Activated CD4-positive, alpha-beta T cell treated with anti-CD3 and anti-CD28 coated beads, Interleukin-2, amount 10 ng/mL, durations not matched to agents 24 days and 14 days (primary cell): ENCODE data around the gene RSAD1. TPM values are rescaled to one million over a fixed set of nuclear protein-coding genes. Genes with fewer than 3 reads are reported as not detected.

ENCODE experiments used
- DNase-seq: peaks from one replicate; pipeline ENCODE4 v3.0.0; 2022
- H3K27ac Mint-ChIP-seq: one replicate; pipeline ENCODE4 v1.8.0; 2022; ENCODE audit warnings: mild to moderate bottlenecking, mixed read lengths
- H3K27me3 Mint-ChIP-seq: one replicate; pipeline ENCODE4 v1.8.0; 2022; ENCODE audit warnings: mixed read lengths
- H3K36me3 Mint-ChIP-seq: one replicate; pipeline ENCODE4 v1.8.0; 2022; ENCODE audit warnings: low read depth, mild to moderate bottlenecking, mixed read lengths
- H3K4me1 Mint-ChIP-seq: one replicate; pipeline ENCODE4 v1.8.0; 2021; ENCODE audit warnings: mixed read lengths
- H3K4me3 Mint-ChIP-seq: one replicate; pipeline ENCODE4 v1.8.0; 2022; ENCODE audit warnings: mild to moderate bottlenecking, moderate library complexity, mixed read lengths
- H3K9me3 Mint-ChIP-seq: one replicate; pipeline ENCODE4 v1.8.0; 2021; ENCODE audit warnings: mixed read lengths
- intact Hi-C: fragments of 100-400 bp; cut with micrococcal nuclease; formaldehyde crosslinking; loops from one replicate; pipeline ENCODE4 v1.15.1; 2023
- total RNA-seq: library from RNA; stranded (reverse); gene quantifications from 2 replicates; pipeline ENCODE4 v1.2.3, GENCODE V29; 2022

The RSAD1 gene
- total RNA-seq = 53.6 and 61.2 TPM in 2 replicates

DNA sequence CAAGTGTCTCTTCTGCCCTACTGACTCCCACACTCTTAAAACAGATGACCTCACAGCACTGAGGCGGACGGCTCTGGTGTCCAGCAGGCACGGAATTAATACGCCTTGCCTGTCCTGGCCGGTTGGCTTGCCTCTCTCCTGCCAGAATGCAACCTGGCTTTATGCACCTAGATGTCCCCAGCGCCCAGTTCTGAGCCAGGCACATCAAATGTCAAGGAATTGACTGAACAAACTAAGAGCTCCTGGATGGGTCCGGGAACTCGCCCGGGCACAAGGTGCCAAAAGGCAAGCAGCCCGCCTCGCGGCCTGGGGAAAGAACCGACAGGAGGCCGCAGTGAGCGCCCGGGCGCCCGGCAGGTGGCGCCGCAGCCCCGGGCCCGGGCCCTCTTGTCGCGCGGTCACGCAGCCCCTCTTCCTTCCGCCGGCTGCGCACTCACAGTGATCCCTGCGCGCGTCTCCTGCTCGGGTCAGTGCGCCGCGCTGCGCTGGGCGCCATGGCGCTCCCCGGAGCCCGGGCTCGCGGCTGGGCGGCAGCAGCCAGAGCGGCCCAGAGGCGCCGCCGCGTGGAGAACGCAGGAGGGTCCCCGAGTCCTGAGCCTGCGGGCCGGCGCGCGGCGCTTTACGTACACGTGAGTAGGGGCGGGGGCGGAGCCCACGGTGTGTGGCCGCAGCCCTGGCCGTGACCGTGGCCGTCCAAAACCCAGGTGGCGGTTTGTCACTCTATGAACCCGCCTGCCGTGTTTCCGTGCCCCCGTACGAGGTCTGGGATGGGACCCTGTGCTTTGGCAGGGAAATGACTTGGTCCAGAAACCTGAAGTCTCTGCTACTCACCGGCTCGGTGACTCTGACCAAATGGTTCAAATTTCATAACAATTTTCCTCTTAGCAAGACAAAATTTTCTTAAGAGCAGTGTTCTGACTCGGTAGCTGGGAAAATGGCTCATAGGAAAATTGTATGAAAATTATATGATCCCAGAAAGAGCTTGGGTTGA lies at the start of gene RSAD1:
Gene RSAD1 (plus strand): TSS at position 470 of the 991 bp plus-strand sequence. CDS start 25 bp downstream, at position 495.
- peaks cover 13% of the 10 kb centered on the region for H3K4me1 Mint-ChIP-seq
- peak; percentile 95 for DNase-seq
- peak within 1 kb of the TSS; percentile 91 for H3K27ac Mint-ChIP-seq
- intact Hi-C loops = loop anchor here (1.0 to 5.0 kb wide), 4 partner anchors 30 to 229 kb away; partner anchors contain the start of genes ANKRD40, MYCBPAP and SPATA20
- peaks cover 13% of the 10 kb centered on the region for H3K36me3 Mint-ChIP-seq
- H3K27me3 Mint-ChIP-seq = peaks cover 4% of the 10 kb centered on the region
- no peaks in the 10 kb centered on the region for H3K9me3 Mint-ChIP-seq
- peak within 1 kb of the TSS; percentile 86 for H3K4me3 Mint-ChIP-seq

DNA sequence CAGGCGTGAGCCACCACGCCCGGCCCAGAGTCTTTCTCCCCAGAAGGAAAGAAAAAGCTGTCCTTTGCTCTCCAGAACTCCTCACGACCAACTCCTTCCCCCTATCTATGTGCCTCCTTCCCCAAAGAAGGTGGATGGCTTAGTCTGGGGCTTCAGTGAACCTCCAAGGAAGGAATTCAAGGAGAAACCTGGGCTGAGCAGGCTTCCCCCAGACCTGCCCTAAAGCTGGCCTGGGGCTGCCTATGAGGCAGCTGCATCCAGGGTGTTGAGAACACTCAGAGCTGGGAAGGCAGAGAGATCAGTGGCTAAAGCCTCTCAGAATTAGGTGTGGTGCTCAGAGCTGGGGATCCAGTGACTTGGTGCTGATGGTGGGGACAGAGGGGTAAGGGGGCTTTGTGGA lies 48.9 kb upstream of the RSAD1 start:
- Mint-ChIP-seq H3K4me3 (no peak overlapping the region), H3K27me3 (no peaks in the 10 kb centered on the region), H3K9me3 (no peaks in the 10 kb centered on the region), H3K27ac (no peak overlapping the region), H3K36me3 (peaks cover 1% of the 10 kb centered on the region), H3K4me1 (peaks cover 21% of the 10 kb centered on the region)
- no peak for DNase-seq
- intact Hi-C loops = no loop called here

DNA sequence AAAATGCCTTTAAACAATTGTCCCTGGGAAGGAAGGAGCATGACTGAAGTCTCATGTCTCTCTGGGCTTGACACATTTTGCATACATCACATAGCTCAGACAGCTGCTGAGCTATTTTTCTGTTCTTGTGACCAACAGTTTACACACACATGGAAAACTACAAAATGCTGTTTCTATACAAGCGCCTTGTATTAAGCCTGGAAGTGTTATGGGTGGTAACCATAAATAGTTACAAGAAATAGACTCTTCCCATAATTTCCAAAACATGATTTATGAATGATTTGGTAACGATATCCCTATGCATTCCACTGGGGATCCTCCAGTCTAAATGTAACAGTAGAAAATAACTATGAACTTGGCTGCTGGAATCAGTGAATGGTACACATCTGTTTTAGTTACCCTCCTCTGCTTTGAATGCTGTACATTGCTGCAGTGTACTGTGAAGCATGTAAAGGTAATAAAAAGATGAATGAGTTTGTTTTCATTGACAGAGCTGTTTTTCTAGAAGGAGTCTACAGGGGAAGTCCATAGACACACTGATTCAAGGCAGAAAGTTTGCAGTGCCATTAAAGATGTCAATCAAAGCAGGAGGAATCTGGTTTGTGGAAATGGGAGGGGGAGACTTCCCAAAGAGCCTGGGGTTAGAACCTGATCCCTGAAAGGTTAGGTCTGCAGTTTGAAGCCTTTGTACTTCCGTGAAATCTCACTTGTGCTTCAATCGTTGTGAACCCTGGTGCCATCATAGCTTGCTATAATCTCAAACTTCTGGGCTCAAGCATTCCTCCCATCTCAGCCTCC lies 47.6 kb upstream of the RSAD1 start:
- peaks cover 15% of the 10 kb centered on the region for H3K4me1 Mint-ChIP-seq
- H3K27me3 Mint-ChIP-seq = no peaks in the 10 kb centered on the region
- H3K4me3 Mint-ChIP-seq = no peak overlapping the region
- intact Hi-C loops = no loop called here
- H3K36me3 Mint-ChIP-seq = peaks cover 1% of the 10 kb centered on the region
- H3K9me3 Mint-ChIP-seq = no peaks in the 10 kb centered on the region
- no peak overlapping the region for H3K27ac Mint-ChIP-seq
- no peak for DNase-seq

DNA sequence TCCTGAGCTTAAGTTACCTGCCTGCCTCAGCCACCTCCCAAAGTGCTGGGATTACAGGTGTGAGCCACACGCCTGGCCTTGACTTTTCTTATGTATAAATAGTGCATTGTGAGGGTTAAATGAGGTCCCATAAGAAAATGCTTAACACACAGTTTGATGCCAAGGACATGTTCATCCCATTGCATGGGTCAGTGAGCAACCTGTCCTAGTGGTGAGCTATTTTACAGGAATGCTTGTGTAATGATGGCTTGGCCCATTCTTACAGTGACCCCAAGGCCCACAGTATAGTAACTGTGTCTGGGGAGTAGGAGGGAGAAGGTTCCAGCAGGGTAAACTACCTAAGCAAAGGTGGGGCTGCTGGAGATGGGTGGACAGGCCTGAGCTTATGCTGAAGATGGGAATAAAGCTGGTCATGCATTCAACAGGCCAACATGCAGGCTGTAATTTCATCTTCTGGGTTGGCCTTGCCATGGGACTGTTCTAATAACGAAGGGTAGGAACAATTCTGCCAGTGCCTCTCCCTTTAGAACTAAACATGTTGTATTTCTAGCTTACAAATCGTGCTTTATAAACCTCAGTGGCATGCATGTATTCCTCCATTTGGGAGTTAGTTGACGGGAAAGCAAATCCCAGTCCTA lies 46.4 kb upstream of the RSAD1 start:
- DNase-seq = no peak
- intact Hi-C loops = no loop called here
- no peaks in the 10 kb centered on the region for H3K27me3 Mint-ChIP-seq
- no peak overlapping the region for H3K4me3 Mint-ChIP-seq
- H3K9me3 Mint-ChIP-seq = no peaks in the 10 kb centered on the region
- H3K27ac Mint-ChIP-seq = no peak overlapping the region
- H3K4me1 Mint-ChIP-seq = peaks cover 9% of the 10 kb centered on the region
- peaks cover 1% of the 10 kb centered on the region for H3K36me3 Mint-ChIP-seq

DNA sequence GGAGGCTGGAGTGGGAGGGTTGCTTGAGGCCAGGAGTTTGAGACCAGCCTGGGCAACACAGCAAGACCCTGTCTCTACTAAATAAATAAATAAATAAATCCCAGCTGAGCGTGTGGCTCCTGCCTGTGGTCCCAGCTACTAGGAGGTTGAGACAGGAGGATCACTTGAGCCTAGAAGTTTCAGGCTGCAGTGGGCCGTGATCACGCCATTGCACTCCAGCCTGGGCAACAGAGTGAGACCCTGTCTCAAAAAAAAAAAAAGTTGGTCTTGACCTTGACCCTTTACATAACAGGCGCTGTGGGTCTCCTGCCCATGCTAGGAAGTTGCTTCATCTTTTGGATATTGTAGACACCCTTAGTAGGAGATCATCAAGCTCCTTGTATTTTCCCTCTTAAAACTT lies 41.3 kb upstream of the RSAD1 start:
- no peak for DNase-seq
- Mint-ChIP-seq H3K9me3 (no peaks in the 10 kb centered on the region), H3K27ac (no peak overlapping the region), H3K27me3 (no peaks in the 10 kb centered on the region), H3K4me3 (no peak overlapping the region), H3K4me1 (no peaks in the 10 kb centered on the region), H3K36me3 (no peaks in the 10 kb centered on the region)
- intact Hi-C loops = no loop called here

DNA sequence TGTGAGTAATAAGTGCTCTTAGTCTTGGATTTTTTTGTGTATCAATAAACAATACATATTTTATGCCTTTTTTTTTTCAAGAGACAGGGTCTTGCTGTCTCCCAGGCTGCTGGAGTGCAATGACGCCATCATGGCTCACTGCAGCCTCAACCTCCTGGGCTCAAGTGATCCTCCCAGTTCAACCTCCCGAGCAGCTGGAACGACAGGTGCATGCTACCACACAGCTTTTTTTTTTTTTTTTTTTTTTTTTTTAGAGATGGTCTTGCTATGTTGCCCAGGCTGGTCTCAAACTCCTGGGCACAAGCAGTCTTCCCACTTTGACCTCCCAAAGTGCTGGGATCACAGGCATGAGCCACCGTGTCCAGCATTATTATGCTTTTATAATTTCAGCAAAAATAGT lies 39.7 kb upstream of the RSAD1 start:
- no peak overlapping the region for H3K27ac Mint-ChIP-seq
- no peak for DNase-seq
- H3K9me3 Mint-ChIP-seq = no peaks in the 10 kb centered on the region
- intact Hi-C loops = no loop called here
- H3K4me3 Mint-ChIP-seq = no peak overlapping the region
- no peaks in the 10 kb centered on the region for H3K36me3 Mint-ChIP-seq
- H3K27me3 Mint-ChIP-seq = no peaks in the 10 kb centered on the region
- H3K4me1 Mint-ChIP-seq = no peaks in the 10 kb centered on the region

DNA sequence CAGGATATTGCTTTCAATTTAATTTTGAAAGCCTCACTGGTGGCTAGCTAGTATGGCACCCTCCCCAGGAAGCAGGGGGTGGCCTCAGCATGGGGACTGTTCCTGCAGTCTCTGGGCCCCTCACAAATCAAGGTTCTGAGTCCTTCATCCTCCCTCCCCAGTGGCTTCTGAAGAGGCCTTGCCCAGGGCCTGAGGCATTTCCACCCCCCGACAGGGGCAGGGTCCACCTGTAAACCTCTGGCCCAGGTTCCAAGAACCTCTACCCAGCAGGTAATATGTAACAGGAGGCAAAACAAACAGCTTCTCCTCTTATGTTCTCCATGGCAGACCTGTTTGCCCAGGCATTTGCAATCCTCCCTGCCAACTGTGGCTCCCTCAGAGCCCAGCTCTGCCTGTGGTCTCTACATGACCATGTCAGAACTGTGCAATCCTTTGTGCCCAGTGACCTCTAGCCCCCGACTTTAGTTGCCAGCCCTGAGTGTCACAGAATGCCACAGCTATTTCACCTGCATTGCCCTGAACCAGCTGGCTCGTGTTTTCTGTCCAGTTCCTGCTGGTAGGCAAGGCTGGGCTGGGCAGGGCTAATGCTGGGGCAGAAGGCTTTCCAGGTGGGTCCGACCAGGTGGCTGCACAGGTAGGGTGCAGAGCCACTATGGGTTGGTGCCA lies 38.4 kb upstream of the RSAD1 start:
- no peak overlapping the region for H3K4me3 Mint-ChIP-seq
- H3K36me3 Mint-ChIP-seq = no peaks in the 10 kb centered on the region
- no peaks in the 10 kb centered on the region for H3K27me3 Mint-ChIP-seq
- no peaks in the 10 kb centered on the region for H3K9me3 Mint-ChIP-seq
- DNase-seq = no peak
- intact Hi-C loops = no loop called here
- no peak overlapping the region for H3K27ac Mint-ChIP-seq
- no peaks in the 10 kb centered on the region for H3K4me1 Mint-ChIP-seq

DNA sequence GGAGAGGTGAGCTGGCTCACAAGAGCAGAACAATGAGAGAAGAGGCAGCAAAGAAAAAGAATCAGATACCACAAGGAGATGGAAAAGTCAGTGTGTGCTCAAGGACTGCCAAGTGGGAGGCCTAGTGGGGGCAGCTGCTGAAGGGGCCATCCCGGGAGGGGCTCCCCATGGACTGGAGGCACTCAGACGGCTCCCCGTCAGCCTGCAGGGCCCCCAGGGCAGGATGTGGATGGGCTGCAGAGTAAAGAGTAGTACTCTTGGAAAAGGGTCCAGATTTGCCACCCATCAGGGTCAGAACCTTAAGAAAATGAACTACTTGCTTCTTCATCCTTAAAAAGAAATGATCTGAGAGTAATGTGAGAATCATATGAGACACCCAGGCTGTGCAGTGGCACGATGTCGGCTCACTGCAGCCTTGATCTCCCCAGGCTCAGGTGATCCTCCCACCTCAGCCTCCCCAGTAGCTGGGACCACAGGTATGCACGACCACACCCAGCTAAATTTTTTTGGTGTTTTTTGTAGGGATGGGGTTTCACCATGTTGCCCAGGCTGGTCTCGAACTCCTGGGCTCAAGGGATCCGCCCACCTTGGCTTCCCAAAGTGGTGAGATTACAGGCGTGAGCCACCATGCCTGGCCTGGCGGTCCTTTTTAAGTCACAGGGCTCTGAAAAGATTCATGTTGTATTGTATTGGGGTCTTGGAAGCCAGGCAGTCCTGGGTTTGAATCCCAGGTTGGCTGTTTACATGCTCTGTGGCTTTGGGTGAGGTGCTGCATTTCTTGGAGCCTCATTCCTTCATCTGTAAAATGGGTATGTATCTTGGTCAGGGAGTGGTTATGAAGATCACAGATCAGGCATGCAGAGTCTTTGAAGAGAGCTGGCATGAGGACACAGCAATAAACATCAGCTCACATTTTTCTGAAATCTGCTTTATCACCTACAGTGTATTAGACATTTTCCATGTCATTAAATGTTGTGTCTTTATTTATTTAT lies 37.5 kb upstream of the RSAD1 start:
- no peaks in the 10 kb centered on the region for H3K4me1 Mint-ChIP-seq
- H3K36me3 Mint-ChIP-seq = no peaks in the 10 kb centered on the region
- H3K27ac Mint-ChIP-seq = no peak overlapping the region
- DNase-seq = no peak
- H3K4me3 Mint-ChIP-seq = no peak overlapping the region
- H3K9me3 Mint-ChIP-seq = no peaks in the 10 kb centered on the region
- intact Hi-C loops = no loop called here
- no peaks in the 10 kb centered on the region for H3K27me3 Mint-ChIP-seq

DNA sequence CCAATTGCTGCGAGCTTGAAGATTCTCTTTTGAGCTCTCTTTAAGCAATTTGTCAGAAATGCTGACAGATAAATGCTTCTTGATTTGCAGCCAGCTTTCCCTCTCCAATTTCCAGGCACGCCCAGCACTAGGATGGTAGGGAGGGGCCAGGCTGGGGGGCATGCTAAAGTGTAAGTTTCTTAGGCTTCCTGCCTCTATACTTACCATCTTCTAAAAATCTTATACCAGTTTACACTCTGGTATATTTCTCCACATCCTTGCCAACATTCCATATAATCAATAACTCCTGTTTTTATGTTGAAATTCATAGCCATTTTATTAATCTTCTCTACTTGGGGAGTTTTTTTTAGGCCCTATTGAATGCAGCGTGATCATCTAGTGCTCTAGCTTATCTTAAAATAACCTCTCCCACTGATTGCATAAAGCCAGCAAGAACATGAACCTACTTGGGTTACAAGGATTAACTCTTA lies 35.1 kb upstream of the RSAD1 start:
- no peaks in the 10 kb centered on the region for H3K36me3 Mint-ChIP-seq

DNA sequence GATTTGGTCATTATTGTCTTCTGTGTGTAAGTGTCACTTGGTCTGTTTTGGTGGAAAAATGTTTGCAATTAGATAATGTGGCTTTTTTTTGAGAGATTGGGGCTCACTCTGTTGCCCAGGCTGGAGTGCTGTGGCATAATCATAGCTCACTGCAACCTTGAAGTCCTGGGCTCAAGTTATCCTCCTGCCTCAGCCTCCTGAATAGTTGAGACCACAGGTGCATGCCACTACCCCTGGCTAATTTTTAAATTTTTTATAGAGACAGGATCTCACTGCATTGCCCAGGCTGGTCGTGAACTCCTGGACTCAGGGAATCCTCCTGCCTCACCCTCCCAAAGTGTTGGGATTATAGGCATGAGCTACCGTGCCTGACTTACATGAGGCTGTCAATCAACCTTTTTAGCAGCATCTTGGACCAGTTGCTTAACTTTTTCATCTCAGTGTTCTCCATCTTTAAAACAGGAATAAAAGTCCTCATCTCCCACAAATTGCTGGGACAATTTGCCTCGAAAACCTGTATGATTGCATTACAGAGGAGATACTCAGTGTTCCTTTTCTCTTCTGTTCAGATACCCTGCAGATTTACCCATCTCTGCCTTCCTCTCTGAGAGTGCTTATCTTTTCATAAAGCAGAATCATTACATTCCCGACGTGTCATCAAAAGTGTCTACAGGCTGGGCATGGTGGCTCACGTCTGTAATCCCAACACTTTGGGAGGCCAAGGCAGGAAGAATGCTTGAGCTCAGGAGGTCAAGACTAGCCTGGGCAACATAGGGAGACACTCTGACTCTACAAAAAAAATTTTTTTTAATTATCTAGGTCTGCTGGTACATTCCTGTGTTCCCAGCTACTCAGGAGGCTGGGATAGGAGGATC lies 33.6 kb upstream of the RSAD1 start:
- Mint-ChIP-seq H3K36me3 (no peaks in the 10 kb centered on the region), H3K27ac (no peak overlapping the region), H3K27me3 (no peaks in the 10 kb centered on the region), H3K4me3 (no peak overlapping the region), H3K9me3 (no peaks in the 10 kb centered on the region), H3K4me1 (no peaks in the 10 kb centered on the region)
- intact Hi-C loops = no loop called here
- DNase-seq = no peak

More for the DNA sequence above, 35.1 kb upstream of the RSAD1 start:
- Mint-ChIP-seq H3K9me3 (no peaks in the 10 kb centered on the region), H3K27ac (no peak overlapping the region), H3K4me3 (no peak overlapping the region), H3K4me1 (no peaks in the 10 kb centered on the region), H3K27me3 (no peaks in the 10 kb centered on the region)
- no peak for DNase-seq
- intact Hi-C loops = no loop called here

DNA sequence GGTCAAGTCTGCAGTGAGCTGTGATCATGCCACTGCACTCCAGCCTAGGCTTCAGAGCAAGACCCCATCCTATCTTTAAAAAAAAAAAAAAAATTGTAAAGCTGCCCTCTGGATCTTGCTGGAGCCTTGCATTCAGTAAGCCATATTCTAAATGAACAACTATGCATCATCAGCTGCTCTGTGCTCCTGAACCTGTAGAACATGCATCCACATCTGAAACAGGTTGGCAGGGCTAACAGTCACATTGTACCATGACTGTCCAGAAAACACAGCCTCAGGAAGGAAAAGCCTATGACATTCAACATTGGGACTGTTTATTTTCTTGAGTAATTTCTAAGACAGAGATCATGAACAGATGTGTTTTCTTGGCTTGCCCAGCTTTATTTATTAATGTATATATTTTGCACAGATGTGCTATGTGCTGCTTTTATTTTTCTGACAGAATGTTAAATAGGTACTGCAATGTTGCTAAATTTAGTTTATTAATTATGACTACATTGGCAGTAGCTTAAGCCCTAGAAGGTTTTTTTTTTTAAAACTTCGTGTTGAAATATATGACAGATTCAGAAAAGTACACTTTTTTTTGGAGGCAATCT lies 32.8 kb upstream of the RSAD1 start:
- Mint-ChIP-seq H3K9me3 (no peaks in the 10 kb centered on the region), H3K36me3 (no peaks in the 10 kb centered on the region), H3K4me1 (no peaks in the 10 kb centered on the region), H3K4me3 (no peak overlapping the region), H3K27ac (no peak overlapping the region), H3K27me3 (no peaks in the 10 kb centered on the region)
- no peak for DNase-seq
- intact Hi-C loops = no loop called here
